GM19351 (cell line): ENCODE results near the gene RASGRP1.
"Not testable (repeated sequence)": the region's sequence is repeated elsewhere in the genome, so short reads cannot be mapped to it uniquely, and the experiment has no call there.

Source experiments
- ATAC-seq: cut with Tn5 transposase; IDR thresholded peaks from one replicate; pipeline ENCODE4 v1.9.1; 2021; ENCODE audit warnings: mild to moderate bottlenecking, moderate library complexity; ENCODE audit not compliant: unreplicated experiment

The RASGRP1 gene

GRCh38 chr15:38564557-38565286, at the start of gene RASGRP1:
Gene RASGRP1 (minus strand): TSS chr15:38564814. CDS start chr15:38564628, 186 bp downstream.
- peak; percentile 59 for ATAC-seq

GRCh38 chr15:38613085-38613484, 48.5 kb upstream of the RASGRP1 start:
- ATAC-seq, result no peak

GRCh38 chr15:38612159-38612863, 47.7 kb upstream of the RASGRP1 start:
- no peak for ATAC-seq

GRCh38 chr15:38611228-38611627, 46.6 kb upstream of the RASGRP1 start:
- no peak for ATAC-seq

- ATAC-seq, result no peak
Observed at GRCh38 chr15:38610748-38611147, 46.1 kb upstream of the RASGRP1 start.

- ATAC-seq, result no peak
Observed at GRCh38 chr15:38609097-38609738, 44.6 kb upstream of the RASGRP1 start.

- no peak for ATAC-seq
Observed at GRCh38 chr15:38608682-38609081, 44.1 kb upstream of the RASGRP1 start.

GRCh38 chr15:38605744-38606143, 41.1 kb upstream of the RASGRP1 start:
- ATAC-seq, result no peak

- peak; percentile 69 for ATAC-seq
Observed at GRCh38 chr15:38603672-38604071, 39.1 kb upstream of the RASGRP1 start.

- ATAC-seq, result no peak
Observed at GRCh38 chr15:38602910-38603670, 38.5 kb upstream of the RASGRP1 start.

GRCh38 chr15:38600236-38600635, 35.6 kb upstream of the RASGRP1 start:
- no peak for ATAC-seq

GRCh38 chr15:38598749-38599148, 34.1 kb upstream of the RASGRP1 start:
- no peak for ATAC-seq

GRCh38 chr15:38597219-38597800, 32.7 kb upstream of the RASGRP1 start:
- ATAC-seq, result no peak

GRCh38 chr15:38593524-38593923, 28.9 kb upstream of the RASGRP1 start:
- no peak for ATAC-seq

GRCh38 chr15:38589502-38589901, 24.9 kb upstream of the RASGRP1 start:
- no peak for ATAC-seq

GRCh38 chr15:38588672-38589071, 24.1 kb upstream of the RASGRP1 start:
- no peak for ATAC-seq

GRCh38 chr15:38587214-38587613, 22.6 kb upstream of the RASGRP1 start:
- ATAC-seq, result no peak

- not testable (repeated sequence) for ATAC-seq
Observed at GRCh38 chr15:38586005-38586404, 21.4 kb upstream of the RASGRP1 start.

GRCh38 chr15:38578626-38579025, 14.0 kb upstream of the RASGRP1 start:
- ATAC-seq, result no peak

GRCh38 chr15:38577424-38577987, 12.9 kb upstream of the RASGRP1 start:
- no peak for ATAC-seq
